NCI-H1436 (cell line): ENCODE data around the gene ZNF497.

ENCODE experiments used
- DNase-seq: peaks from one replicate; lab custom pipeline; 2025; lab: John Stamatoyannopoulos, UW

The ZNF497 gene

DNA sequence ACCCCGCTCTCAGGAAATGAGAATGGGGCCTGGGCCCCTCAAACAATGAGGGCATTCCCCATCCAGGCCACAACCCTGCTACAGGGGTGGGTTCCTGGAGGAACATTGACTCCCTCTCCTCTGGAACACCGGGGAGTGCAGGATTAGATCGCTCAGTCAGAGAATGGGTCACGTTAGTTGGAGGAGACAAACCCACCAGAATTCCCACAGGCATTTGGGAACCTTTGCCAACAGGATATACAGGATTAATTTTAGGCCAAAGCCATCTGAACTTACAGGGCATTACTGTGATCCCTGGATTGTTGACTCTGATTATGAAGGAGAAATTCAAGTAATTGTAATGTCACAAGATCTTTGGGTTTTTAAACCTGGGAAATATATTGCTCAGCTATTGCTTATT is 54.8 kb downstream of the ZNF497 start:
- DNase-seq: no peak

DNA sequence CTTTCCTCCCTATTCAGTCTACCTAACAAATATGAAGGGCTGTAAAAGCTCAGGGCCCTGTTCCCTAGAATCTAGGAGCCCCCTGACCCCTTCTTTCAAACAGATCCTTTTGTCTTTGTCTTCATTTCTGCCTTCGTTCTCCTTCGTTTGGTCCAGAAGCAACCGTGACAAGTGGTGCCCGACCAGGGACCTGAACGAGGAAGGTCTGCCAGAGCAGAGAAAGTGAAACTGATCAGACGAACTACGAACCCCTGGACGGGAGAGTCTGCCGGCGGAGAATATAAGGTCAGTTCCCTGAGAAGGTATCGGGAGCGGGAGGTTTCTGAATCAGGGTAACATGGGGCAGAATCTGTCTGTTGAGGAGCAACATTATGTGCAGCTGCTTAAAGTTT is 56.6 kb downstream of the ZNF497 start:
- no peak for DNase-seq

DNA sequence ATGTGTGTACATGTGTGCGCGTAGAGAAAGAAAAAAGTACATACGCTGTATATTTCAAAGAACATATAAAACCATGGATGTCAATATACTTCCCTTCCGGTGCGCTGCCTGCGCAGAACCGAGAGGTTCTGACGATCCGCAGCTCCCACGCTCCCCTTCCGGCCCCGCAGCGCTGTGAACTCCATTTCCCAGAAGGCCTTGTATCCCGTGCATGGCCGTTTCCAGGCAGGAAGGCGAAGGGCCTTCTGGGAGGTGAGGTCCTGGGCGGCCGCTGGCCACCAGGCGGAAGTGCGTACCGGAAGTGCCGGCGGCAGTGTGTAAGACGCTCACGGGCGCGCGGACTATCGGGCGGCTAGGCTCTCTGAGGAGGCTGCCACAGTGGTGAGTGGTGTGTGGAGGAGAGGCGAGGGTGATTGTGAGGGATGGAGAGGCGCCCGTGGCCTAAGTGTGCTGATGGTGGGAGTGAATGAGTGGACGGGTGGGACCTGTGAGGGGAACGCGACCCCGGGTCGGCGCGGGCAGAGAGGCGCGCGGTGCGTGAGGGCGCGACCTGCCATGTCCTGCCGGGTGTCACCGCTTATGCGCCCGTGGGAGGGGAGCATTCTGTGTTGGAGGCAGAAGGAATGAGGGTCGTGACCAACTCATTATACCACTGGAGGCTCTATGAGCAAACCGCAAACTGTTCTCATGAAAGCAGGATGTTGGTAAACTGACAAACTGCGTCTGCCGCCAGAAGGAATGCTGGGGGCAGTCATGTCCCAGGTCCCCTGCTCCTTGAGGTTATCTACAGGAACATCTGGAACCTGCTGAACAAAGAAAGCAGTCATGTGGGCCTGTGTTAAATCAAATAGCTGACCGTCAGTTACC is 57.3 kb downstream of the ZNF497 start, which contains the start of gene ERVK3-1:
ERVK3-1 (plus strand) TSS at position 313 of the 867 bp plus-strand sequence. CDS start 6,792 bp downstream, outside the sequence.
- peak; percentile 94 for DNase-seq

DNA sequence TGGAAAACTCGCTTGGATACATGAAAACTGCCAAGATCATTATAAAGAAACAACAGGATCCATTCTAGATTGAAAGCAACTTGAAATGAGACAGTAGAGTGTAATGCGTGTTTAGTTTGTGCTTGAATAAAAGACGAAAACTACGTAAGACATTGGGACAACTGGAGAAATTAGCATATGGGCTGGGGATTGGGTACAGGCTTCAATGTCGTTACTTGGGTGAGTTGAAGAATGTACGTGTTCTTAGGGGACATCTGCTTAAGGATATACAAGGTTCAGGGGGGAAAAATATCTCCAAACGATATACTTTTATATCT is 57.8 kb downstream of the ZNF497 start:
- DNase-seq: no peak
